ENCODE results near the gene DENND6B. TPM values are rescaled to one million over a fixed set of nuclear protein-coding genes. Genes with fewer than 3 reads are reported as not detected.
"Not testable (repeated sequence)": the region's sequence is repeated elsewhere in the genome, so short reads cannot be mapped to it uniquely, and the experiment has no call there.

The DENND6B gene
- total RNA-seq, 1 donor from 2014 or later = 11.9 TPM

GRCh38 chr22:50273781-50274180 lies 53.0 kb downstream of the DENND6B start:
- not testable (repeated sequence) for DNase-seq (ENCODE audit: low read depth)

GRCh38 chr22:50273352-50273751 lies 53.5 kb downstream of the DENND6B start:
- not testable (repeated sequence) for DNase-seq (ENCODE audit: low read depth)

GRCh38 chr22:50272044-50272802 lies 54.6 kb downstream of the DENND6B start:
- DNase-seq (ENCODE audit: low read depth) = no peak

- DNase-seq (ENCODE audit: low read depth) = peak; percentile 15
These were observed 55.3 kb downstream of the DENND6B start for GRCh38 chr22:50271519-50271970.

- DNase-seq (ENCODE audit: low read depth) = peak; percentile 34
These were observed 56.0 kb downstream of the DENND6B start for GRCh38 chr22:50270666-50271394.

- DNase-seq (ENCODE audit: low read depth) = no peak
These were observed 56.7 kb downstream of the DENND6B start, which contains the start of gene MAPK11 for GRCh38 chr22:50269970-50270665. Gene MAPK11, minus strand, starts transcription at chr22:50270380. Its CDS starts 88 bp downstream, at chr22:50270292.

- no peak for DNase-seq (ENCODE audit: low read depth)
These were observed 57.2 kb downstream of the DENND6B start for GRCh38 chr22:50269573-50269969.

- DNase-seq (ENCODE audit: low read depth) = no peak
These were observed 58.1 kb downstream of the DENND6B start for GRCh38 chr22:50268655-50269113.

- DNase-seq (ENCODE audit: low read depth) = peak; percentile 27
These were observed 59.0 kb downstream of the DENND6B start for GRCh38 chr22:50267591-50268390.

GRCh38 chr22:50266994-50267393 lies 59.8 kb downstream of the DENND6B start:
- DNase-seq (ENCODE audit: low read depth) = no peak

- DNase-seq (ENCODE audit: low read depth) = no peak
These were observed 61.7 kb downstream of the DENND6B start for GRCh38 chr22:50264946-50265669.

- DNase-seq (ENCODE audit: low read depth) = no peak
These were observed 62.6 kb downstream of the DENND6B start for GRCh38 chr22:50264104-50264745.

GRCh38 chr22:50262973-50263617 lies 63.7 kb downstream of the DENND6B start:
- no peak for DNase-seq (ENCODE audit: low read depth)

- peak; percentile 11 for DNase-seq (ENCODE audit: low read depth)
These were observed 64.3 kb downstream of the DENND6B start for GRCh38 chr22:50262460-50262911.

- DNase-seq (ENCODE audit: low read depth) = no peak
These were observed 65.0 kb downstream of the DENND6B start, which contains the start of gene MAPK12 for GRCh38 chr22:50261615-50262459. Gene MAPK12, minus strand, starts transcription at chr22:50261683. Its CDS starts 174 bp downstream, at chr22:50261509.

GRCh38 chr22:50260801-50261614 lies 65.8 kb downstream of the DENND6B start:
- DNase-seq (ENCODE audit: low read depth) = peak; percentile 16

GRCh38 chr22:50260434-50260800 lies 66.4 kb downstream of the DENND6B start:
- DNase-seq (ENCODE audit: low read depth) = no peak

- DNase-seq (ENCODE audit: low read depth) = no peak
These were observed 67.5 kb downstream of the DENND6B start for GRCh38 chr22:50259302-50259701.

Measured in renal cortical epithelial cell (primary cell).